NCI-H1436 (cell line): Measurements from ENCODE around the gene CACNA2D3.
A peak's percentile ranks its signal among the peaks of the same experiment; 100 is the strongest.

Experiments
- DNase-seq: peaks from one replicate; lab custom pipeline; 2025; lab: John Stamatoyannopoulos, UW

Gene CACNA2D3

GRCh38 chr3:54274607-54275006, 152.3 kb downstream of the CACNA2D3 start:
- no peak for DNase-seq

- no peak for DNase-seq
These were observed 156.7 kb downstream of the CACNA2D3 start for GRCh38 chr3:54279005-54279583.

- DNase-seq: no peak
These were observed 161.1 kb downstream of the CACNA2D3 start for GRCh38 chr3:54283470-54283869.

GRCh38 chr3:54294214-54294613, 171.9 kb downstream of the CACNA2D3 start:
- no peak for DNase-seq

- no peak for DNase-seq
These were observed 174.2 kb downstream of the CACNA2D3 start for GRCh38 chr3:54296531-54296930.

GRCh38 chr3:54299169-54299935, 177.0 kb downstream of the CACNA2D3 start:
- DNase-seq: no peak

GRCh38 chr3:54303517-54304375, 181.4 kb downstream of the CACNA2D3 start:
- DNase-seq: no peak

- DNase-seq: no peak
These were observed 182.5 kb downstream of the CACNA2D3 start for GRCh38 chr3:54304877-54305276.

GRCh38 chr3:54305409-54306099, 183.2 kb downstream of the CACNA2D3 start:
- DNase-seq: no peak

GRCh38 chr3:54307566-54308180, 185.3 kb downstream of the CACNA2D3 start:
- DNase-seq: no peak

- no peak for DNase-seq
These were observed 187.2 kb downstream of the CACNA2D3 start for GRCh38 chr3:54309601-54310000.

GRCh38 chr3:54311211-54311747, 188.9 kb downstream of the CACNA2D3 start:
- no peak for DNase-seq

GRCh38 chr3:54312156-54312899, 190.0 kb downstream of the CACNA2D3 start:
- no peak for DNase-seq

GRCh38 chr3:54313418-54313817, 191.1 kb downstream of the CACNA2D3 start:
- no peak for DNase-seq

GRCh38 chr3:54321520-54321919, 199.2 kb downstream of the CACNA2D3 start:
- DNase-seq: no peak

GRCh38 chr3:54322354-54322753, 200.0 kb downstream of the CACNA2D3 start:
- DNase-seq: no peak

- no peak for DNase-seq
These were observed 201.8 kb downstream of the CACNA2D3 start for GRCh38 chr3:54324103-54324502.

GRCh38 chr3:54326951-54327350, 204.6 kb downstream of the CACNA2D3 start:
- DNase-seq: no peak

GRCh38 chr3:54331341-54331740, 209.0 kb downstream of the CACNA2D3 start:
- no peak for DNase-seq

- DNase-seq: peak; percentile 35
These were observed 215.5 kb downstream of the CACNA2D3 start for GRCh38 chr3:54337846-54338245.

GRCh38 chr3:54339608-54340007, 217.3 kb downstream of the CACNA2D3 start:
- no peak for DNase-seq
